HL-60 (cell line): Measurements from ENCODE around the gene TIMP2.

Experiments used
- DNase-seq, 2 experiments: peaks; one replicate each; pipeline ENCODE4 v3.0.0-alpha.2; 2010 to 2020; ENCODE audit warnings: low read depth in 1 of 2, low spot score in 1 of 2
- H3K27ac ChIP-seq: fragments of 250-450 bp; sonication (Bioruptor Pico); replicated peaks from 2 replicates; pipeline ENCODE4 v1.5.1; 2020; ENCODE audit warnings: mild to moderate bottlenecking, moderate library complexity
- H3K27me3 ChIP-seq: fragments of 250-450 bp; sonication (Bioruptor Pico); 2 replicates; pipeline ENCODE4 v1.5.1; 2021; ENCODE audit warnings: mild to moderate bottlenecking, moderate library complexity; ENCODE audit not compliant: insufficient read depth, poor library complexity, severe bottlenecking
- H3K4me3 ChIP-seq: replicated peaks from 2 replicates; pipeline ENCODE4 v1.5.1; 2011; ENCODE audit warnings: mild to moderate bottlenecking, control low read depth, low read length; ENCODE audit not compliant: insufficient read depth
- GABPA ChIP-seq: IDR thresholded peaks from 2 replicates; pipeline ENCODE4 v1.6.1; 2012; ENCODE audit warnings: low read depth
- POLR2AphosphoS5 ChIP-seq: IDR thresholded peaks from 2 replicates; pipeline ENCODE4 v1.6.1; 2012; ENCODE audit warnings: low read depth
- SPI1 ChIP-seq: IDR thresholded peaks from 2 replicates; pipeline ENCODE4 v1.6.1; 2012; ENCODE audit warnings: low read depth, mild to moderate bottlenecking, borderline replicate concordance
- TF ChIP-seq, protein P1 (sequence below): IDR thresholded peaks from one replicate; pipeline ENCODE4 v1.5.1; 2011; ENCODE audit warnings: low read length, control low read depth, inconsistent platforms; ENCODE audit not compliant: insufficient read depth
- TF ChIP-seq, protein P2 (sequence below): IDR thresholded peaks from 2 replicates; pipeline ENCODE4 v1.6.1; 2012; ENCODE audit warnings: low read depth; ENCODE audit not compliant: insufficient replicate concordance

TIMP2 gene

DNA sequence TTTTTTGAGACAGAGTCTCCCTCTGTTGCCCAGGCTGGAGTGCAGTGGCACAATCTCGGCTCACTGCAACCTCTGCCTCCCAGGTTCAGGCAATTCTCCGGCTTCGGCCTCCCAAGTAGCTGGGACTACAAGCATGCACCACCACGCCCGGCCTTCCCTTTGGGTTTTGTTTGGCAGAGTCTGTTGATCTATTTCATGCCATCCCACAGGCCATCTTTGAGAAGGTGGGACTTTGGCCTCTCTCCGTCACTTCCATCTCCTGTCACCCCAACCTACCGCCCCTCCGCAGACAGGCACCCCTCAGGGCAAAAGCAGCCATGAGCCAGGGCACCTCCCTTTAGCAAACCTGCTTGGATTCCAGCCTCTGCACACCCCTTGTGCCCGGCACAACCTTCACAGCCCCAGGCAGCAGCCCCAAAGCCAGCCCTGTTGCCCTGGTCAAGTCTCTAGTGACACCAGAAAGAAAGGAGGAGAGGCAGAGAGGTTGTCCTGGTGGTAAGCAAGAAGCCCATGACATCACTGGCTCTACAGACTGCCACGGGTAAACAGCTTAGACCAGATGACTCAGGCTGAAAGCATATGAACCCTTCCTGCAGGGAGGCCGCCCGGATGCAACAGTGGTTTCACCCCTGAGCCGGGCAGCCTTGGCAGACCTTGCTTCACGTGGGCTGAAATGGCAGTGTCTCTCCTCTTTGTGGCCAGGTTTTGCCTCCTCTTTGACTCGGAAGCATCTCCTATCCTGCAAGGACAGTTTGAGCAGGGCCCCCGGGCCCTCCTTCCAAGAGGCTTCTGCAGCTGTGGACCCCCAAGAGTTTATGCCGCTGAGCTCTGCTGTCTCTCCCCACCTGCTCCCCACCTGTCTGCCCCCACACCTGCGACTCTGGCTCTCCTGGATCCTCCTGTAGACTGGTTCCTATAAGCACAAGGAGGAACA lies 8.1 kb upstream of the TIMP2 start:
- Histone ChIP-seq H3K27ac (no peak overlapping the region), H3K4me3 (no peak overlapping the region), H3K27me3 (no peaks in the 10 kb centered on the region)
- peak; percentile 32 to 67 for DNase-seq
- TF ChIP-seq GABPA (no peak), SPI1 (no peak), POLR2AphosphoS5 (no peak)
- TF ChIP-seq, protein P1, sequence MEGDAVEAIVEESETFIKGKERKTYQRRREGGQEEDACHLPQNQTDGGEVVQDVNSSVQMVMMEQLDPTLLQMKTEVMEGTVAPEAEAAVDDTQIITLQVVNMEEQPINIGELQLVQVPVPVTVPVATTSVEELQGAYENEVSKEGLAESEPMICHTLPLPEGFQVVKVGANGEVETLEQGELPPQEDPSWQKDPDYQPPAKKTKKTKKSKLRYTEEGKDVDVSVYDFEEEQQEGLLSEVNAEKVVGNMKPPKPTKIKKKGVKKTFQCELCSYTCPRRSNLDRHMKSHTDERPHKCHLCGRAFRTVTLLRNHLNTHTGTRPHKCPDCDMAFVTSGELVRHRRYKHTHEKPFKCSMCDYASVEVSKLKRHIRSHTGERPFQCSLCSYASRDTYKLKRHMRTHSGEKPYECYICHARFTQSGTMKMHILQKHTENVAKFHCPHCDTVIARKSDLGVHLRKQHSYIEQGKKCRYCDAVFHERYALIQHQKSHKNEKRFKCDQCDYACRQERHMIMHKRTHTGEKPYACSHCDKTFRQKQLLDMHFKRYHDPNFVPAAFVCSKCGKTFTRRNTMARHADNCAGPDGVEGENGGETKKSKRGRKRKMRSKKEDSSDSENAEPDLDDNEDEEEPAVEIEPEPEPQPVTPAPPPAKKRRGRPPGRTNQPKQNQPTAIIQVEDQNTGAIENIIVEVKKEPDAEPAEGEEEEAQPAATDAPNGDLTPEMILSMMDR, result no peak
- TF ChIP-seq, protein P2, sequence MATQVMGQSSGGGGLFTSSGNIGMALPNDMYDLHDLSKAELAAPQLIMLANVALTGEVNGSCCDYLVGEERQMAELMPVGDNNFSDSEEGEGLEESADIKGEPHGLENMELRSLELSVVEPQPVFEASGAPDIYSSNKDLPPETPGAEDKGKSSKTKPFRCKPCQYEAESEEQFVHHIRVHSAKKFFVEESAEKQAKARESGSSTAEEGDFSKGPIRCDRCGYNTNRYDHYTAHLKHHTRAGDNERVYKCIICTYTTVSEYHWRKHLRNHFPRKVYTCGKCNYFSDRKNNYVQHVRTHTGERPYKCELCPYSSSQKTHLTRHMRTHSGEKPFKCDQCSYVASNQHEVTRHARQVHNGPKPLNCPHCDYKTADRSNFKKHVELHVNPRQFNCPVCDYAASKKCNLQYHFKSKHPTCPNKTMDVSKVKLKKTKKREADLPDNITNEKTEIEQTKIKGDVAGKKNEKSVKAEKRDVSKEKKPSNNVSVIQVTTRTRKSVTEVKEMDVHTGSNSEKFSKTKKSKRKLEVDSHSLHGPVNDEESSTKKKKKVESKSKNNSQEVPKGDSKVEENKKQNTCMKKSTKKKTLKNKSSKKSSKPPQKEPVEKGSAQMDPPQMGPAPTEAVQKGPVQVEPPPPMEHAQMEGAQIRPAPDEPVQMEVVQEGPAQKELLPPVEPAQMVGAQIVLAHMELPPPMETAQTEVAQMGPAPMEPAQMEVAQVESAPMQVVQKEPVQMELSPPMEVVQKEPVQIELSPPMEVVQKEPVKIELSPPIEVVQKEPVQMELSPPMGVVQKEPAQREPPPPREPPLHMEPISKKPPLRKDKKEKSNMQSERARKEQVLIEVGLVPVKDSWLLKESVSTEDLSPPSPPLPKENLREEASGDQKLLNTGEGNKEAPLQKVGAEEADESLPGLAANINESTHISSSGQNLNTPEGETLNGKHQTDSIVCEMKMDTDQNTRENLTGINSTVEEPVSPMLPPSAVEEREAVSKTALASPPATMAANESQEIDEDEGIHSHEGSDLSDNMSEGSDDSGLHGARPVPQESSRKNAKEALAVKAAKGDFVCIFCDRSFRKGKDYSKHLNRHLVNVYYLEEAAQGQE, result no peak

DNA sequence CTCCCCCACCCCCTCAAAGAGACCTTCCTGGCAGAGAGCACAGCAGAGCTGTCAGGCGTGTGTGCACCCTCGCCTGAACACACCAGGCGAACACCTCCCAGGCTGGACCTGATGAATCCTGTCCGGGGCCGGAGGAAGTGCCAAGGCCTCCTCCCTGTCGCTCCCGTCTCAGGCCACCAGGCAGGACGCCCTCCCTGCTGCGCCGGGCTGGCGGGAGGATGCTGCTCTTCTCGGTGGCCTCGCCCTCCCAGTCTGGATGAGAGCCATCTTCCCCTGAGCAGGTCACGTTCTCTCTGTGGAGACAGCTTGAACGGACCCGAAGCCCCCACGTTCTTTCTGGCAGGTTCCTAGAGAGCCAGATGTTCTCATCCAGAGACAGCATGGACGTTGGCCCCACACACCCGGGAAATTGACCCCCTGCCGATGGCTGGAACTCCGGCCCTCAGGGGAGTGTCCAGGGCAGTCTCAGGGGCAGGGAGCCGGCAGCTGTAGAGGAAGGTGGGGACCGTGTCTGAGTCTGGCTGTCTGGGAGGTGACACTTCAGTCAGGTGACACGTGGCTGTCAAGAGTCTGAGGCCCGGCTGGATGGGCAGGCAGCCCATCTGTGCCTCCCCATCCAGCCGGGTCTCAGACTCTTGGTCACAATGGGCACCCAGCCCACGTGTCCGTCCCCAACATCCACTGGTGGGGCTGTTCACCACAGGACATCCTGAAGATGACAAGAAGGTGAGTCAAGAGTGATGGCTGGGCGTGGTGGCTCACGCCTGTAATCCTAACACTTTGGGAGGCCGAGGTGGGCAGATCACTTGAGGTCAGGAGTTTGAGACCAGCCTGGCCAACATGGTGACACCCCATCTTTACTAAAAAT lies 5.0 kb upstream of the TIMP2 start:
- no peak for DNase-seq

More for the DNA sequence above, 5.0 kb upstream of the TIMP2 start:
- TF ChIP-seq POLR2AphosphoS5, result no peak
- no peak for TF ChIP-seq GABPA
- TF ChIP-seq, protein P2, result no peak
- TF ChIP-seq, protein P1, result no peak
- TF ChIP-seq SPI1, result no peak
- Histone ChIP-seq H3K27me3 (no peaks in the 10 kb centered on the region), H3K4me3 (no peak overlapping the region), H3K27ac (no peak overlapping the region)
